IMR-90 (cell line): ENCODE measurements around the gene KRT83. TPM values are rescaled to one million over a fixed set of nuclear protein-coding genes. Genes with fewer than 3 reads are reported as not detected.

Experiments
- ATAC-seq: fragments of 200-7000 bp; cut with Tn5 transposase; 2 replicates; pipeline ENCODE4 v1.9.1; 2020; ENCODE audit warnings: low read depth, mild to moderate bottlenecking, moderate library complexity
- BruUV-seq: library from RNA; stranded (reverse); fragments of 400-500 nt; replicated peaks from 2 replicates; lab custom pipeline; 2021; lab: Mats Ljungman, UMichigan
- CTCF ChIA-PET: fragments of 300-600 bp; formaldehyde crosslinking; extraction: SDS; loops from one replicate; lab custom pipeline; 2021; ENCODE audit warnings: antibody characterized with exemption; lab: Yijun Ruan, JAX
- POLR2A ChIA-PET: fragments of 300-600 bp; sonication (Branson Sonifier 250); formaldehyde crosslinking; loops from one replicate; lab custom pipeline; 2022; ENCODE audit warnings: antibody characterized with exemption; ENCODE audit not compliant: unreplicated experiment; lab: Charles Lee
- DNase-seq: peaks from one replicate; pipeline ENCODE4 v3.0.0; 2013
- H2AFZ ChIP-seq: replicated peaks from 2 replicates; pipeline ENCODE3; 2013; ENCODE audit warnings: low read length, mild to moderate bottlenecking; ENCODE audit not compliant: poor library complexity
- H2AK5ac ChIP-seq: 2 replicates; pipeline ENCODE4 v1.6.1; 2013; ENCODE audit warnings: low read depth, low read length, inconsistent platforms
- H2AK9ac ChIP-seq: replicated peaks from 2 replicates; pipeline ENCODE3; 2013; ENCODE audit warnings: mild to moderate bottlenecking, low read depth, low read length, moderate library complexity; ENCODE audit not compliant: poor library complexity
- H2BK120ac ChIP-seq: 2 replicates; pipeline ENCODE4 v1.6.1; 2013; ENCODE audit warnings: low read depth, low read length, inconsistent platforms
- H2BK15ac ChIP-seq: 3 replicates; pipeline ENCODE4 v1.6.1; 2013; ENCODE audit warnings: low read depth, low read length, inconsistent platforms
- H2BK20ac ChIP-seq: 2 replicates; pipeline ENCODE4 v1.6.1; 2013; ENCODE audit warnings: low read depth, mild to moderate bottlenecking, inconsistent platforms, low read length, moderate library complexity
- H2BK5ac ChIP-seq: 2 replicates; pipeline ENCODE4 v1.6.1; 2013; ENCODE audit warnings: mild to moderate bottlenecking, low read depth, low read length, inconsistent platforms; ENCODE audit not compliant: poor library complexity, severe bottlenecking
- H3K14ac ChIP-seq: replicated peaks from 2 replicates; pipeline ENCODE4 v1.6.1; 2013; ENCODE audit warnings: low read depth, low read length, inconsistent platforms
- H3K18ac ChIP-seq: 2 replicates; pipeline ENCODE4 v1.6.1; 2013; ENCODE audit warnings: low read depth, low read length, control low read depth
- H3K23ac ChIP-seq: 2 replicates; pipeline ENCODE4 v1.6.1; 2013; ENCODE audit warnings: low read depth, low read length, inconsistent platforms
- H3K27ac ChIP-seq: 2 replicates; pipeline ENCODE4 v1.5.1; 2013; ENCODE audit warnings: mild to moderate bottlenecking, control low read depth, low read length; ENCODE audit not compliant: insufficient read depth
- H3K27me3 ChIP-seq: 2 replicates; pipeline ENCODE4 v1.6.1; 2013; ENCODE audit warnings: low read length; ENCODE audit not compliant: control insufficient read depth, insufficient read depth
- H3K36me3 ChIP-seq: 2 replicates; pipeline ENCODE4 v1.6.1; 2013; ENCODE audit warnings: low read length, mixed read lengths; ENCODE audit not compliant: control insufficient read depth, insufficient read depth
- H3K4ac ChIP-seq: 2 replicates; pipeline ENCODE4 v1.6.1; 2013; ENCODE audit warnings: low read depth, low read length, inconsistent platforms
- H3K4me1 ChIP-seq: 2 replicates; pipeline ENCODE4 v1.6.1; 2013; ENCODE audit warnings: low read length, mixed read lengths; ENCODE audit not compliant: control insufficient read depth, insufficient read depth
- H3K4me2 ChIP-seq: 2 replicates; pipeline ENCODE4 v1.6.1; 2013; ENCODE audit warnings: low read depth, mild to moderate bottlenecking, control low read depth, low read length, moderate library complexity
- H3K4me3 ChIP-seq: 2 replicates; pipeline ENCODE4 v1.5.1; 2013; ENCODE audit warnings: low read depth, mild to moderate bottlenecking, control low read depth, low read length, moderate library complexity; ENCODE audit not compliant: insufficient read depth
- H3K56ac ChIP-seq: 2 replicates; pipeline ENCODE4 v1.6.1; 2013; ENCODE audit warnings: low read length, inconsistent platforms; ENCODE audit not compliant: insufficient read depth; ENCODE audit errors: extremely low read depth
- H3K79me1 ChIP-seq, 2 experiments: 2 replicates each; pipeline ENCODE4 v1.6.1; 2013; ENCODE audit warnings: low read length in 2 of 2, inconsistent platforms in 1 of 2, low read depth in 1 of 2
- H3K9ac ChIP-seq: 2 replicates; pipeline ENCODE4 v1.6.1; 2013; ENCODE audit warnings: low read depth, low read length, control low read depth
- H3K9me1 ChIP-seq: 2 replicates; pipeline ENCODE4 v1.6.1; 2013; ENCODE audit warnings: low read length, inconsistent platforms; ENCODE audit not compliant: insufficient read depth
- H3K9me3 ChIP-seq: 2 replicates; pipeline ENCODE4 v1.6.1; 2013; ENCODE audit warnings: low read length; ENCODE audit not compliant: control insufficient read depth, insufficient read depth
- H4K20me1 ChIP-seq: 2 replicates; pipeline ENCODE4 v1.6.1; 2013; ENCODE audit warnings: low read length, inconsistent platforms; ENCODE audit not compliant: insufficient read depth
- H4K5ac ChIP-seq: 2 replicates; pipeline ENCODE4 v1.6.1; 2013; ENCODE audit warnings: mild to moderate bottlenecking, low read depth, low read length, control low read depth
- H4K8ac ChIP-seq, 2 experiments: 2 replicates each; pipeline ENCODE4 v1.6.1; 2013; ENCODE audit warnings: low read depth in 2 of 2, low read length in 2 of 2, control low read depth in 1 of 2, inconsistent platforms in 1 of 2
- H4K91ac ChIP-seq: 2 replicates; pipeline ENCODE4 v1.6.1; 2013; ENCODE audit warnings: low read depth, low read length, inconsistent platforms; ENCODE audit not compliant: insufficient read depth
- BHLHE40 ChIP-seq: fragments of 150-350 bp; IDR thresholded peaks from 2 replicates; pipeline ENCODE4 v1.6.1; 2016; ENCODE audit warnings: mild to moderate bottlenecking, low read depth, low read length
- CEBPB ChIP-seq: IDR thresholded peaks from 2 replicates; pipeline ENCODE4 v1.6.1; 2012; ENCODE audit warnings: low read depth, low read length, improper control_type of control experiment
- CHD1 ChIP-seq: IDR thresholded peaks from 2 replicates; pipeline ENCODE4 v1.6.1; 2012; ENCODE audit warnings: low read depth, low read length, improper control_type of control experiment
- ELK1 ChIP-seq: fragments of 150-350 bp; IDR thresholded peaks from 2 replicates; pipeline ENCODE4 v1.6.1; 2016; ENCODE audit warnings: low read depth, mild to moderate bottlenecking, low read length, moderate library complexity, borderline replicate concordance
- FOS ChIP-seq: fragments of 150-350 bp; IDR thresholded peaks from 2 replicates; pipeline ENCODE4 v1.6.1; 2016; ENCODE audit warnings: low read depth, low read length
- MAFK ChIP-seq: IDR thresholded peaks from 2 replicates; pipeline ENCODE4 v1.6.1; 2012; ENCODE audit warnings: low read depth, low read length, improper control_type of control experiment
- MXI1 ChIP-seq: IDR thresholded peaks from 2 replicates; pipeline ENCODE4 v1.6.1; 2012; ENCODE audit warnings: low read depth, mild to moderate bottlenecking, low read length, moderate library complexity, borderline replicate concordance
- NFE2L2 ChIP-seq: fragments of 150-350 bp; IDR thresholded peaks from 2 replicates; pipeline ENCODE4 v1.6.1; 2016; ENCODE audit warnings: low read depth, mild to moderate bottlenecking, low read length
- POLR2A ChIP-seq: IDR thresholded peaks from 2 replicates; pipeline ENCODE4 v1.6.1; 2012; ENCODE audit warnings: mild to moderate bottlenecking, low read depth, low read length
- RAD21 ChIP-seq: IDR thresholded peaks from 2 replicates; pipeline ENCODE4 v1.6.1; 2012; ENCODE audit warnings: low read length, improper control_type of control experiment
- RFX5 ChIP-seq: IDR thresholded peaks from 2 replicates; pipeline ENCODE4 v1.8.0; 2012; ENCODE audit warnings: low read depth, mild to moderate bottlenecking, low read length, moderate library complexity
- SMC3 ChIP-seq: fragments of 150-350 bp; IDR thresholded peaks from 2 replicates; pipeline ENCODE4 v1.6.1; 2016; ENCODE audit warnings: low read depth, mild to moderate bottlenecking, antibody characterized with exemption, low read length, moderate library complexity
- WGBS, 2 experiments: methylation state at CpG; one replicate each; pipeline versions ENCODE4 v1.1.5 to v1.1.7; 2013; ENCODE audit warnings: missing lambda C conversion rate in 2 of 2; ENCODE audit not compliant: insufficient read length in 1 of 2; ENCODE audit errors: extremely low coverage in 2 of 2; 5-methylcytosine and 5-hydroxymethylcytosine counted together
- dilution Hi-C: fragments of 300-500 bp; cut with HindIII; formaldehyde crosslinking; loops from one replicate; pipeline ENCODE4 v1.14.3; 2018; ENCODE audit warnings: low sequenced_read_pairs; ENCODE audit not compliant: unreplicated experiment
- in situ Hi-C: fragments of 300-500 bp; cut with MboI; formaldehyde crosslinking; loops from 3 replicates; pipeline ENCODE4 v1.14.3; 2019; ENCODE audit warnings: low sequenced_read_pairs, inconsistent platforms, mixed read lengths
- intact Hi-C: fragments of 100-400 bp; cut with micrococcal nuclease; formaldehyde crosslinking; loops from 2 replicates; pipeline ENCODE4 v1.10.0; 2022
- polyA plus RNA-seq, 3 experiments: library from polyadenylated mRNA; depleted of rRNA; stranded (reverse); fragments of >200 nt; gene quantifications; 2 replicates each; pipeline ENCODE4 v1.2.3, GENCODE V29; 2012; ENCODE audit warnings: low replicate concordance in 1 of 3
- total RNA-seq: library from RNA; depleted of rRNA; stranded (reverse); fragments of >200 nt; gene quantifications from 2 replicates; pipeline ENCODE4 v1.2.3, GENCODE V29; 2012
- TF ChIP-seq, protein P1 (sequence below): conservative IDR thresholded peaks from 2 replicates; pipeline ENCODE4 v1.5.1; 2012; ENCODE audit warnings: mild to moderate bottlenecking, low read depth, low read length, improper control_type of control experiment

KRT83 gene
- total and polyA plus RNA-seq, 2 of the 4 experiments (the other 2 are of a cell fraction), result not detected

DNA sequence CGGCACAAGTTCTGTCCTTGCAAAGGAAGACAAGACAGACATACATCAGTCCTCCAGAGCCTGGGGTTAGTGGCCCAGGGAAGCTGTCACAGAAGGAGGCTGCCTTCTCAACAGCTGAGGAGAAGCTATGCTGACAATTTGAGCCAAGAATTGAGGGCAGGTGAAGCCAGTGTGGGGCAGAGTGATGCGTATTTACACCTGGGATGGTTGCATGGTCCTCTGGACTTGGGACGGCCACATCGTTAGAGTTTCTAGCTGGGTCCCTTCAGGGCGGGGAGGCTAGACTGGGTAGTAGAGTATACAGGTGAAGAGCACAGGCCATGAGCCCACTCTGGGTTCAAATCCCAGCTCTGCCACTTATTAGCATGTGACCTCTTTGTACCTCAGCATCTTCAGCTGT, 29.6 kb upstream of the KRT83 start:
- intact Hi-C loops (no loop called here), in situ Hi-C loops (no loop called here), dilution Hi-C loops (no loop called here)
- no peak overlapping the region for H2BK20ac ChIP-seq
- no peak overlapping the region for H3K14ac ChIP-seq
- no peaks in the 10 kb centered on the region for H3K36me3 ChIP-seq
- no peak overlapping the region for H3K56ac ChIP-seq
- no peaks in the 10 kb centered on the region for H3K79me1 ChIP-seq
- no peak overlapping the region for H3K18ac ChIP-seq
- POLR2A ChIA-PET, result no interaction called here
- H2BK15ac ChIP-seq, result no peak overlapping the region
- H4K8ac ChIP-seq, result no peak overlapping the region
- no peak overlapping the region for H2BK5ac ChIP-seq
- peaks cover 64% of the 10 kb centered on the region for H3K27me3 ChIP-seq
- no peaks in the 10 kb centered on the region for H4K20me1 ChIP-seq
- H3K4me1 ChIP-seq, result no peaks in the 10 kb centered on the region
- H3K4me3 ChIP-seq, result no peak overlapping the region
- no peak overlapping the region for H2AK9ac ChIP-seq
- H3K4ac ChIP-seq, result no peak overlapping the region
- CTCF ChIA-PET, result no interaction called here
- H3K27ac ChIP-seq, result no peak overlapping the region
- no peak for TF ChIP-seq ELK1
- TF ChIP-seq MXI1, result no peak
- no peak for TF ChIP-seq RAD21
- TF ChIP-seq, protein P1, sequence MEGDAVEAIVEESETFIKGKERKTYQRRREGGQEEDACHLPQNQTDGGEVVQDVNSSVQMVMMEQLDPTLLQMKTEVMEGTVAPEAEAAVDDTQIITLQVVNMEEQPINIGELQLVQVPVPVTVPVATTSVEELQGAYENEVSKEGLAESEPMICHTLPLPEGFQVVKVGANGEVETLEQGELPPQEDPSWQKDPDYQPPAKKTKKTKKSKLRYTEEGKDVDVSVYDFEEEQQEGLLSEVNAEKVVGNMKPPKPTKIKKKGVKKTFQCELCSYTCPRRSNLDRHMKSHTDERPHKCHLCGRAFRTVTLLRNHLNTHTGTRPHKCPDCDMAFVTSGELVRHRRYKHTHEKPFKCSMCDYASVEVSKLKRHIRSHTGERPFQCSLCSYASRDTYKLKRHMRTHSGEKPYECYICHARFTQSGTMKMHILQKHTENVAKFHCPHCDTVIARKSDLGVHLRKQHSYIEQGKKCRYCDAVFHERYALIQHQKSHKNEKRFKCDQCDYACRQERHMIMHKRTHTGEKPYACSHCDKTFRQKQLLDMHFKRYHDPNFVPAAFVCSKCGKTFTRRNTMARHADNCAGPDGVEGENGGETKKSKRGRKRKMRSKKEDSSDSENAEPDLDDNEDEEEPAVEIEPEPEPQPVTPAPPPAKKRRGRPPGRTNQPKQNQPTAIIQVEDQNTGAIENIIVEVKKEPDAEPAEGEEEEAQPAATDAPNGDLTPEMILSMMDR, result no peak
- no peak for TF ChIP-seq FOS
- no peak for TF ChIP-seq NFE2L2
- TF ChIP-seq BHLHE40, result no peak
- no peak for TF ChIP-seq MAFK
- TF ChIP-seq CEBPB, result no peak
- no peak for TF ChIP-seq RFX5
- no peak for TF ChIP-seq POLR2A
- no peak for TF ChIP-seq SMC3
- TF ChIP-seq CHD1, result no peak
- H4K91ac ChIP-seq, result no peak overlapping the region
- H2AK5ac ChIP-seq, result no peak overlapping the region
- no peak overlapping the region for H3K4me2 ChIP-seq
- DNase-seq (no peak), ATAC-seq (no peak)
- H2AFZ ChIP-seq, result no peak overlapping the region
- no peak overlapping the region for H4K5ac ChIP-seq
- H3K23ac ChIP-seq, result no peak overlapping the region
- WGBS, 2 experiments, result 100% methylated on average over 1 of the region's 5 CpGs; no CpG with 5 or more reads in 1 of the 2 experiments
- no peaks in the 10 kb centered on the region for H3K9me3 ChIP-seq
- H2BK120ac ChIP-seq, result no peak overlapping the region
- H3K9me1 ChIP-seq, result no peaks in the 10 kb centered on the region
- no TSS peak for BruUV-seq
- H3K9ac ChIP-seq, result no peak overlapping the region
